Suppressor macrophage treated with lipopolysaccharide for 4 hours (primary cell): ENCODE measurements around the gene FASN.
A peak's percentile ranks its signal among the peaks of the same experiment; 100 is the strongest.

Experiments used
- DNase-seq: peaks from one replicate; pipeline ENCODE4 v3.0.0-alpha.2; 2020

FASN gene

DNA sequence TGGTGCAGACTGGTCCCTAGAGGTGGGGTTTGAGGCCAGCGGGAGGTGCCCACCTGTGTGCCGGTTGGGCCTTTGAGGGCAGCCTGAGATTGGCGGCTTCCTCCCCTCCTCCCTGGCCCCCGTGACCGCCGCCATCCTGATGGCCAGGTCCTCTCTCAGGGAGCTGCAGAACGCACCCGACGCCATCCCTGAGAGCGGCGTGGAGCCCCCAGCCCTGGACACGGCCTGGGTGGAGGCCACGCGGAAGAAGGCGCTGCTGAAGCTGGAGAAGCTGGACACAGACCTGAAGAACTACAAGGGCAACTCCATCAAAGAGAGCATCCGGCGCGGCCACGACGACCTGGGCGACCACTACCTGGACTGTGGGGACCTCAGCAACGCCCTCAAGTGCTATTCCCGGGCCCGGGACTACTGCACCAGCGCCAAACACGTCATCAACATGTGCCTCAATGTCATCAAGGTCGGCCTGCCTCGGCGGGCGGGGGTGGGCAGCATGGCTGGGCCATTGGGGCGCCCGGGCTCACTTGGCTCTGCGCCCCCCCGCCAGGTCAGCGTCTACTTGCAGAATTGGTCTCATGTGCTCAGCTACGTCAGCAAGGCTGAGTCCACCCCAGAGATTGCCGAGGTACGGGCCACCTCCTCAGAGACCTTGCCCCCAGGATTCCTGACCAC lies 43.5 kb downstream of the FASN start:
- no peak for DNase-seq

DNA sequence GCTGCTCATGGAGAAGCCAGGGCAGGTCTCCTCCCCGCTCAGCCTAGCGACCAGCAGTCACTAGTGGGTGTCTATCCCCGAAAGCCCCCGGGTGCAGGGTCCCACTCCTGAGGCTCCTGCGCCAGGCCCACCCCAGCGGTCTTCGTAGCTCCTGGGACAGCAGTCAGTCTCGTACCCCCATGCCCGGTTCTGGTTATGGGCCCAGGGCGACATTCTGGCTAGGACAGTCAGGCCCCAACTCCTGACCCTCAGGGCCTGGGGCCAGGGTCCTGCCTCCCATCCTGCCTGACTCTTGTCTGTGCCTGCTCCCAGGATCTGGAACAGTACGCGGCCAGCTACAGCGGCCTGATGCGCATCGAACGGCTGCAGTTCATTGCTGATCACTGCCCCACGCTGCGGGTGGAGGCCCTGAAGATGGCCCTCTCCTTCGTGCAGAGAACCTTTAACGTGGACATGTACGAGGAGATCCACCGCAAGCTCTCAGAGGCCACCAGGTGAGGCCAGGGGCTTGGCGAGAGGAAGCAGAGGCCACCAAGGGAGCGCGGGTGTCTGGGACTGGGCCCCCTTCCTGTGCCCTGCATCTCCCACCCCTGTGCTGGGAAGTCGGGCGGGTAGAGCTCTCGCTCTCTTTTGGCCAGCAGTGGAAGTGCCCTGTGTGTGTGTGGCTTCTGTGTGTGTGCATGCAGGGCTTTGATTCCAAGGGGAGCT lies 44.3 kb downstream of the FASN start:
- DNase-seq, result no peak

DNA sequence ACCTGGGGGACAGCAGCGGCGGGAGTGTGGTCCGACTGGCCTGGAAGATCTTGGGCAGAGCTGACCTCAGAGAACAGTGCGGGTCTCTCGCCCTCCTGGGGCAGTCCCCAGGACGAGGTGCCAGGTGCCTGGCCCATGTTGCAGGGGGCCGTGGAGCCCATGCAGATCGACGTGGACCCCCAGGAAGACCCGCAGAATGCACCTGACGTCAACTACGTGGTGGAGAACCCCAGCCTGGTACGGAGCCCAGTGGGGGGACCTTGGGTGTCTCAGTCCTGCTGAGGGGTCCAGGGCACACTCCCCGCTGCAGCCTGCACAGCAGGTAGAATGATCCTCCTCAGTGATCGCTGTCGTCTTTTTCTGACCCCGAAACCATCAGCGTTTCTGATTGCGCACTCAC lies 44.9 kb downstream of the FASN start:
- DNase-seq, result no peak

DNA sequence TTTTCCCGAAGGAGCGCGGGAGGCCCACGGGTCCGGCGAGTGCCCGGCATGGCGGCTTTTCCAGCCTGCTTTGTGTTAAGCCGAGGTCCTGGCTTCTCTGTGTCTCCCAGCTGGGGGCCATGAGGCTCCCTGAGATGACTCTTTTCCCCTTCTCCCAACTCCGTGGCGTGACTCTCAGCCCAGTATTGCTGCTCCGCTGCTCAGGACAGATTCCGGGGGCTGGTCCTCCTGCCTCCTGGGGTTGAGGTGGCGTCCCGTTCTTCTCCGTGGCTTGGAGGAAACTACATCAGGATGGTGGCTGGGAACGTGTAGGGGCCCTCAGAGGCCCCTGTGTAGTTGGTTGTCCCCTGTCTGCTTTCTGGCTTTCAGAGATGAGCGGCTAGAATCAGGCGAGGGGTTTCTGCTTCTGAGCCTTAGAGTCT lies 45.4 kb downstream of the FASN start:
- DNase-seq, result no peak

DNA sequence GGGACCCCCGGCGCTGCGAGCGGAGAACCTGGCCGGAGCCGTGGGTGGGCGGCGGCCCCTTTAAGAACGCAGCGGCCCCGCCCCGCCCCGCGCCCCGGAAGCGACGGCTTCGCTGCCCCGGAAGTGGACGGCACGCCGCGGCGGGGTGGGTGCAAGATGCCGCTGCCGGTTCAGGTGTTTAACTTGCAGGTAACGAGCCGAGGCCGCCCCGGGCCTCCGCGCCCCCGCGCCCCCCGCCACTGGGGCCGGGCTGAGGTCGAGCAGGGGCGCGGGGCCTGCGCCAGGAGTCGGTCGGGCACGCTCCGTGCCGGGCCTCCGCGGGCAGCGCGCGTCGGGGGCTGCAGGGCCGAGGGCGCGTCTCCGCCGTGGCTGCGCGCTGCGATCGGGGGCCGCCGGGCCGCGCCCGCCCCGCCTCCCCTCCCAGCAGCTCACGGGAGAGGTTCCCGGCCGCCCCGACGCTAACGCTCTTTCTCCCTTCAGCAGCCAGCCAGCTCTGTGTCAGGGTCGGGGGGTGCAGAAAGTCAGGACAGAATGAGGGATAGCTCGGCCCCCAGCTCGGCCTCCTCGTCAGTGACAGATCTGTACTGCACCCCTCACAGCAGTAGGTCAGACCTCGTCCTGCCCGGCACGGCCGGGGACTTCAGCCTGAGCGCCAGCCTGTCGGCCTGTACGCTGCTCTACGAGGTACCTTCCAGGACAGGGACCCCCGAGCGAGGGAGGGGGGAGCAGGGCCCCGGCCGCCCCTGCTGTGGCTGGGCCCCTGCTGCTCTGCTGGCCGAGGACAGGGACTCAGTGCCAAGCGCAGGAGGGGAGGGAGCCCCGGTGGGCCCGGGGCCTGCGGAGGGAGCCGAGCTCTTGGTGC lies 46.0 kb downstream of the FASN start, which contains the start of the genes GPS1 and RFNG:
Gene GPS1, plus strand, starts transcription at position 123 of the 862 bp plus-strand sequence. Its CDS starts 34 bp downstream, at position 157.
Gene RFNG, minus strand, starts transcription at position 36 of the 862 bp plus-strand sequence. CDS start 45 bp downstream, outside the sequence.
- DNase-seq, result peak; percentile 78

DNA sequence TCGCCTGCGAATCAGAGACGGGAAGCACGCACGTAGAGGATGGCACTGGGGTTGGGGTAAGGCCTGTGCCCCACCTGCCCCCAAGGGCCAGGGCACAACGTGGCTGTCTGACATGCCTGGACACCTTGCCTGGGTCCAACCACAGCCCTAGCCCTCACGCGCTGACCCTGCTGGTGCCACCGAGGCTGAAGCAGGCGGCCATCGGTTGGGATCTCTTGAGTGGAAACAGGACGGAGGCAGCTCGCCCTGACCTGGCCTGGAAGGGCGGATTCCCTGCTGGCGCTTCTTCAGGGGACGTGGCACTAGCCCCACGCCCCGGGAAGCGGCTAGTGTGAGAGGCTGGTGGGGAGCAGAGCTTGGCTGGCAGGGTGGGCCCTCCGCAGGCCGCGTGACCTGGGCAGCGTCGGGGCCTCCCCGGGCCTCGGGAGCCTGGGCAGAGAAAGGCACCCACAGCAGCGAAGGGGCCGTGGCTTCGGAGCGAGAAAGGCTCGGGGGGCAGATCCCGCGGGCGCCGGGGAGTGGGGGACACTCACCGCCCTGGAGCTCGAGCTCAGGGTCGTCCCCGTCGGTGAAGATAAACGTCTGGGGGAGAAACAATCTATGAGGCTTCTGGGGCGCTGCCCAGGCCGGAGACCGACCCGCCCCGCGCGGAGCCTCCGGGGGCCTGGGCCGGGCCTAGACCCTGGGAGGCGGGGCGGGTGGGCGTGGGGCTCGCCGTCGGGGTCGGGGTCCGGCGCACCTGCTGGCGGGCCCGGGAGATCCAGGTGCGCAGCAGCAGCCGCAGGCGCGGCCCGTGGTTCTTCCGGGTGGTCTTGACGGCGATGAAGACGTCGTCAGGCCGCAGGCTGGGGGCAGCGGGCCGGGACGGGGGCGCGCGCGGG lies 47.0 kb downstream of the FASN start:
- no peak for DNase-seq

DNA sequence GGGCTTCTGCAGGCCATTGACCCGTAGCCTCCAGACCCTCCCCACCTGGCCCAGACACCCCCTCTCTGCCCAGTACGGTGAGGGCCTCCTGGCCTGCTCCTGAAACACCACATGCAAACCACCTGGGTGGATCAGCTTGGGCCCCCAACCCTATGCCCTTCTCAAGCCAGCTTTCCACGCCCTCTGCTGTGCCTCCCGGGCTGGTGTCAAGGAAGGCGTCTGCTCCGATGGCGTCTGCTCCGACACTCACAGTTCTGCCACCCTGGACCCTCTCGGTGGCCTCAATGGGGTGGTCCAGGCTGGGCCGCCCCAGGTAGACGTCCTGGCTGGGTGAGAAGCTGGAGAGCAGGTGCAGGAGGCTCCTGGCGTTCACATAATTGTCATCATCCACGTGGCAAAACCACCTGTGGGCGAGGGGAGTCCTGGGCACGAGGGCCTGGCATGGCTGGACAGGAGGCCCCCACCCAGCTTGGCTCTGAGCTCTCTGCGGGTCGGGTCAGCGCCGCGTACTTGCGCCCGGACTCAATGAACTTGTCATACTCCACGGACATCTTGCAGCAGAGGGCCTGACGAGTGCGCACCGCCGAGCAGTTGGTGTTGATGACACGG lies 47.8 kb downstream of the FASN start:
- no peak for DNase-seq

DNA sequence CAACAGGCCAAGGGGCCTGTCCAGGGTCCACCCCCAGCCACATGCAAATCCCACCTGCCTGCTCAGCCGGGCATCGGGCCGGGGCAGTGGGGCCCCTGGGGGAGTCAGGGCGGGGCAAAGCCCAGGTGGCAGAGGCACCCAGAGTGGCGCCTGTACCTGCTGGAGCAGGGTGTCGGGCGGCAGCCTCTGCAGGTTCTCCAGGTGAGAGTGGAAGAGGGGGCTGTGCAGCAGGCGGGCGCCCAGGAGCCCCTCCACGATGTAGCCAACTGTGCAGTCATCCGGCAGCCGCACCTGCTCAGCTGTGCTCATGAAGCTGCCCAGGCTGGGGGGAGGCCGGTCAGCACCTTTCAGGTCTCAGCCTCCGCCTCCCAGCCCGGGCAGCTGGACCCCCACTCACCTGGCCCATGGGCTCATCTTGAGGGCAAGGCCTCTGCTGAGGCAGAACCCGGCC lies 48.5 kb downstream of the FASN start:
- no peak for DNase-seq

DNA sequence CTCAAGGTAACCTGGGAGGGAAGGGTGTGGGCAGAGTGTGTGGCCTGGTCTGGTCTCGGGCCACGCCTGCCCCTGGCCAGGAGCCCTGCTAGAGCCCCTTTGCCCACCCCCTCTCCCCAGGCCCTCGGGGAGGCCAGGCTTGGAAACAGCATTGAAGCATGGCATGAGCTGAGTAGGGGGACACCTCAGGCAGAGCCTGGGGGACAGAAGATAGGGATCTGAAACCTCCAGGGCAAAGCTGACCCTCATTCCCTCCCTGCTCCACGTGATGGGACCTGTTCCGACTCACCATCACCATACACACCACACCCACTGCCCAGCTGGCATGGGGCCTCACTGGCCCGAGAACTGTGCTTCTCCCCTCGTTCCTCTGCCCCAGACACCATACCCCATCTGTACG lies 48.9 kb downstream of the FASN start:
- no peak for DNase-seq

DNA sequence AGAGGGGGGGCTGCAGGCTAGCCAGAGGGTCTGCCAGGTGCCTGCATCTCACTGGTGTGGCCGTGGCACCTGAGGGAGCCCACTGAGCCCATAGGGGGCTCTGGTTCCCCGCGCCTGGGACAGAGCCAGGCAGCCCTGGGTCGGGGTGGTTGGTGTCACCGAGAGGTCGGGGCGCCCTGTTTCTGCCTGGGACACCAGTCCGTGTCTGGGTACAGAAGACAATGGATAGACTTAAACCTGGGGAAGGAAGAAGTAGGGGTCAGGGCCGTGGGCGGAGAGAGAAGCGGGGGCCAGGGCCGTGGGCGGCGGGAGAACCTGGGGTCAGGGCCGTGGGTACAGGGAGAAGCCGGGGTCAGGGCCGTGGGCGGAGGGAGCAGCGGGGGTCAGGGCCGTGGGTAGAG lies 49.5 kb downstream of the FASN start:
- no peak for DNase-seq

DNA sequence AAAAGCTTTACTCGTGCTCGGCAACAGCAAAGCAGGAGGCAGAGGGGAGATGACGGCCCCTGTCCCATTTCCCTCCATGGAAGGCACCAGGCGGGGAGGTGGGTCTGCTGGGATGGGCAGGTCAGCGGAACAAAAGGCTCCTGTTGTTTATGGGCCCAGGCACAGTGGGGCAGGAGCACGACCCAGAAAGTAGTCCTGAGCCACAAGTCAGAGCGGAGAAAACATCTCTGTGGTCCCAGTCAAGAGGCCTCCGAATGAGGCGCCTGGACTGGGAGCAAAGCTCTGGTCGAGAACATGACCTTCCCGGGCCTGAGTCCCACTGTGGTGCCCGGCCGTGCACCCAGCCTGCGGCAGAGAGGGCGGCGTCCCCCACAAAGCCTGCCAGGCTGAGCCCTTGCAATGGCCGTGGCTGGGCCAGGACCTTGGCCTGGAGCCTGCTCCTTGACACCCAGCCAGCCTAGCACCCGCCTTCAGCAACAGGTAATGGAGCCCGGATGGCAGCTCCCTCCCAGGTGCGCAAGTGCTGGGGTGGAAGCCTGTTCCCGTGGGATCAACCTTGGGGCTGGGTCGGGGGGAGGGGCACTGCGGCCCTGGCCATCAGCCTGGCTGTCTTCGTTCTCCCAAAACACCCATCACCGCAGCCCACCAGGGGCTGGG lies 50.0 kb downstream of the FASN start:
- no peak for DNase-seq

DNA sequence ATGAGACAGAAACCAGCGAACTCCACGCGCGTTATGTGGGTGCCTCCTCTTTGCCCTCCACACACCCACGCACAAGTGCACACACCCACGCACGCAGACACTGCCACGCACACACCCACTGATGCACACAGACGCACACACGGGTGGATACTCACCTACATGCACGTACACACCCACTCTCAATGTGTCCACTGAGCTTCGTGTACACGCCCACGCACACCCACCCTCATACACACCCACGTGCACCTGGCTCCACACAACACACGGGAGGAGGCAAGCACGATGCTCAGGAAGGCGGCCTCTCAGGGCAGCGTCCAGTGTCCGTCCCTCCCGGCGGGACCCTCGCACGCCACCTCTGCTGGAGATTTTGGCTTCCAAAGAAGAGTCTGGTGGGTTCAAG lies 50.7 kb downstream of the FASN start:
- DNase-seq, result no peak

DNA sequence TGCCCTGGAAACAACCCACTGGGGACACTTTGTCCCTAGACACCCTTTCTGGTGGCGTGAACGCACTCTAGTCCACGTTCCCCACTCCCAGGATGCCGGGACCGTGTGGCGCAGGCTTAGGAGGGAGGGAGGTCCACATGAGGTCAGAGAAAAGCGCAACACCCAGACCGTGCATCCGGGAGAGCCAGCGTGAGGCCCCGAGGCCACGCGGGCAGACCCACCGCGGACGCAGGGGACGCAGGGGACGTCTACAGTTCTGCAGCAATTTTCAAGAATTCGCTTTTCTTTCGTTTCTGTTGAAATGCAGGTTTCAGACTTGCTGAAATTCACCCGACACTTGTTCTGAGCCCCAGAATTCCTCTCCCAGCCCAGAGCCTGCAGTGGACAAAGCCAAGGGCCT lies 51.1 kb downstream of the FASN start:
- DNase-seq, result no peak

DNA sequence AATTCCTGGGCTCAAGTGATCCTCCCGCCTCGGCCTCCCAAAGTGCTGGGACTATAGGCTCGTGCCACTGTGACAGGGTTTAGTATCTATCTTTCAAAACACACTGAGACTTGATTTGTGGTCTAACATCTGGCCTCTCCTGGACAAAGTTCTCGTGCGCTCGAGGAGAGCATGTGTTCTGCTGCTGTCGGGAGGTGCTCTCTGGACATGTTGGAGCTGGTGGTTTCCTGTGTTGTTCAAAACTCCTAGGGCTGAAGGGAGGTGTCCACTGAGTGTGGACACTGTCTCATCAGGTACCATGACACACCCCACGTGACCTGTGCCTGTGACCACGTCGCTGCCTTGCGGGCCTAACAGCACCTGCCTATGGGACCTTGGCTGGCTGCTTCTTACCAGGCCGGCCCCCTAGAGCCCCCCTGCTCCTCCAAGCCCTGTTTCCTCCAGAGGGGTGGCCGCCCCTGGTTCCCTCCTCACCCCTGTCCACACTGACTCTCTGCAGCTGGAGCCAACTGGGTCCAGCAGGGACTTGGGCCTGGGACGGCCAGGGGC lies 52.0 kb downstream of the FASN start:
- DNase-seq, result no peak

DNA sequence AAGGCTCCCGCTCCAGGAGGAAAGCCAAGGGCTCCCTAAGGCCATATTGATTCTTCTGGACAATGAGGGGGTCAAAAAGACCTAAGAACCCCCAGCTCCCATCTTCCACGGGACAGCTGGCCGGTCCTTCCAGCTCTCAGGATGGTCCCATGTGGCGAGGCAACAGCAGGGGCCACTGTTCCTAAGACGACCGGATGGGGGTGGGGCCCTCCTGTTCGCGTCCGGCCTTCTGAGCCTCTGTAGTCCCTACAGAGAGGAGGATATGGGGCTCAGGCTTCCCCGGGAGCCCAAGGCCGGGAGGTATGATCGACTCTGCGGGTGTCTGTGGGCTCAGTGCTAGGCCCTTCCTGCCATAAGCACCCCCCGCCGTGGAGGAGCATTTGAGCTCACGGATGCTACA lies 54.5 kb downstream of the FASN start:
- no peak for DNase-seq

DNA sequence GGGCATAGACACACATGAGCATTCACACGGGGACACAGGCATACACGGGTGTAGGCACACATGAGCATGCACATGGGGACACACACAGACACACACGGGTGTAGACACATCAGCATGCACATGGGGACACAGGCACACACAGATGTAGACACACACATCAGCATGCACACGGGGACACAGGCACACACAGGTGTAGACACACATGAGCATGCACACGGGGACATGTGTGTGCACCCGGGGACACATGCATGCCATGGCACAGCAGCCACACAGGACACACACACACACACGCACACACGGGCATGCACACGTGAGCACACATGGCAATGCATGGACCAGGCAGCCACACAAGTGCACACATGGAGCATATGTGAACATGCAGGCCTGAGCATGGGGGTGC lies 55.4 kb downstream of the FASN start:
- no peak for DNase-seq

DNA sequence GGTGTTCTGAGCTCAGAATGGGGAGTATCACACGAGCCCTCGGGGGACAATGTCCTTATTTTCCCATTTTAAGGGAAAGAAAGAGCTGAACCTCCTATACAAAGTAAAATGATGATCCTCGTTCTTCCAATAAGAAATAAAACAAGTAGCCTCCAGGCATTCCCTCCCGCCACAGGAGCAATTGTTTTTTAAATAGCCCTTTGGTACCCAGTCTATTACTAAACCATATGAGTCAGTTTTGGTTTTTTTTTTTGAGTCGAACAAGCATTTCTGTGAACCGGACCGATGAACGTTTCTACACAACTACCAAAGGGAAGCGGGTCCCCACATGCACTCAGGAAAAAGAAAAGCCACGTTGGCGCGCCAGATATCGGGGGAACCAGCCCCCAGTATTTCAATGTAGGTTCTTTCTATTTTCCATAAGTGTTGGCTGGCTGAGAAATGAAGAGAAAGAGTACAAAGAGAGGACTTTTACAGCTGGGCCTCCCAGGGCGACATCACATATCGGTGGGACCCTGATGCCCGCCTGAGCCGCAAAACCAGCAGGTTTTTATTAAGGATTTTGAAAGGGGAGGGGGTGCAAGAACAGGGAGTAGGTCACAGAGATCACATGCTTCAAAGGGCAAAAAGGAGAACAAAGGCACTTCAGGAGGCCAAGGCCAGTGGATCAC lies 56.8 kb downstream of the FASN start:
- DNase-seq, result peak; percentile 39

DNA sequence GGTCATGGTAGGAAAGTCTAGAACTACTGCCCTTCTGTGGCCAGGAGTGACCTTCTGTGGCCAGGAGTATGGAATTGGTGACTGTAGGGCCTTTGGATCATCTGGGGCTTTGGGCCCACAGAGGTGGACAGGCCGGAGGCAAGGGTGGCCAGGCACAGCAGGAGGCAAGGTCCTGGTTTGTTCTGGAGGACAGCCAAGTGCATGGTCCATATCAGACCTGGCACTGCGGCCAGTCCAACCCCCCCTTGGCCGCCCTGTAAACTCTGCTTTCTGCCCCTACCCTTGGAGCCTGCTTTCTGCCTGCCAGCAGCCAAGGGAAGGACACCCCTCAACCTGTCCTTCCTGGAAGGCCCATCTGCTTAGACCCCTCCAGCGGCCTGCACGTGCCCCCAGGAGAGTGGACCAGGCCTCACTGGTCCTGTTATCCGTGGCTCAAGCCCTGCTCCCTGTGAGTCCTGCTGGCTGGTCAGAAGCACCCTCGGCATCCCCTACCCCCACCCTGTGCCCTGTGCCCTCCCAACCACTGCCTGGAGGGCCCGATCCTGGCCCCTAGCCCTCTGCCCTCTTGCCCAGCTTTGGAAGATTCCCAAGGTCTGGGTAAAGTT lies 58.2 kb downstream of the FASN start:
- no peak for DNase-seq

DNA sequence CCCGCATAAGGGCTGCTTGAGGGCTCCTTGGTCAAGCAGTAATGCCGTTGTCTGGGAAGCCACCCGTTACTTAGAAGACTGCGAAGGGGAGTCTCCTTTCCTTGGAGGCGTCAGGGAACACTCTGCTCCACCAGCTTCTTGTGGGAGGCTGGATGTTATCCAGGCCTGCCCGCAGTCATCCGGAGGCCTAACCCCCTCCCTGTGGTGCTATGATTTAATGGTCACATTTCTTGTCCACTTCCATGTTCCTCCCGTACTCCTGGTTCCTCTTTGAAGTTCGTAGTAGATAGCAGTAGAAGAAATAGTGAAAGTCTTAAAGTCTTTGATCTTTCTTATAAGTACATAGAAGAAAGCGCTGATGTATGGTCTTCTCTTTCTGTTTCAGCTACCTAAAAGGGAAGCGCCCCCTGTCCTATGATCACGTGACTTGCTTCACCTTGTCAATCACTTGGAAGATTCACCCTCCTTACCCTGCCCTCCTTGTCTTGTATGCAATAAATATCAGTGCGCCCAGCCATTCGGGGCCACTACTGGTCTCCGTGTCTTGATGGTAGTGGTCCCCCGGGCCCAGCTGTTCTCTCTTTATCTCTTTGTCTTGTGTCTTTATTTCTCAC lies 59.1 kb downstream of the FASN start:
- DNase-seq, result peak; percentile 70

DNA sequence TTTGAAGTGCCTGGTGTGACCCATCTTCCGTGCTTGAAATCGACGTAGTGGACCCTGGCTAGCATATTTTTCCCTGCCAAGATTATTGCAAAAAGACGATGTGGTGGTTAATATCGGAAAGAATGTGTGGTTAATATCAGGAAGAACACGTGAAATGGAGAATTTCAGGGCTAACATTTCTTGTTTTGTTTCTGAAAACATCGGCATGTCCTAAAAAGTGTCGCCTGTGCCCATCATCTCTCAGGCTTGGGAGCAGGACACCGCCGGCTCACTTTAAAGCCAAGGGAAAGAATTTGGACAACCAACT lies 60.2 kb downstream of the FASN start:
- DNase-seq, result no peak
